ENCODE data around the gene GPR158. TPM values are rescaled to one million over a fixed set of nuclear protein-coding genes. Genes with fewer than 3 reads are reported as not detected.
A peak's percentile ranks its signal among the peaks of the same experiment; 100 is the strongest.

GPR158 gene
- total RNA-seq, 1 experiment from 2014 or later, result 12.2 TPM

DNA sequence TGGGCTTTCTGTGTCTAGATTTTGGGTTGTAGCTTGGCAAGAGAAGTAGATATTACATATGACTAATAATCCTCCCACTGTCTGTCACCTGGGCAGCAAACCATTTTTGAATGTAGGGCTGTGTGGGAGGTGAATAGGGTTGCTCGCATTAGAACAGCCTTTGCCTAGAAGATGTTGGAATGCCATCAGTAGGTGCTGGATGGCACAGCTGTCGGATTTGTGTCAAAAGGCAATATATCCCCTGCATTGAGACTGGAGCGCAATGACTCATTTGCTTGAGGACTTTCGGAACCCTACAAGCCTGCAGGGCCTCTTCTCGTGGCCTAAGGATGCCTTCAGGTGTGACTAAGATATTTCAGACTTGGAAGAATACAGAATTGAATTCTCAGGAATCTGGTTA lies 323.8 kb downstream of the GPR158 start:
- Histone ChIP-seq H3K79me2 (ENCODE audit: low read depth) (no peaks in the 10 kb centered on the region), H3K4me1 (replicated peaks; ENCODE audit: insufficient read depth) (peaks cover 18% of the 10 kb centered on the region), H3K9me2 (ENCODE audit: insufficient read depth) (no peaks in the 10 kb centered on the region), H3K27me3 (ENCODE audit: insufficient read depth, low read depth) (no peaks in the 10 kb centered on the region), H3K36me3 (ENCODE audit: low read depth) (no peaks in the 10 kb centered on the region), H3K4me2 (no peak overlapping the region), H4K20me1 (ENCODE audit: insufficient read depth) (no peaks in the 10 kb centered on the region), H3K27ac (no peak overlapping the region), H3F3A (ENCODE audit: insufficient read depth, low read depth) (peaks cover 4% of the 10 kb centered on the region), H3K9me3 (ENCODE audit: insufficient read depth, low read depth) (no peaks in the 10 kb centered on the region), H3K4me3 (no peak overlapping the region), H2AFZ (no peak overlapping the region)
- peak; percentile 54 to 60 for DNase-seq
- TF ChIP-seq EZH2 (IDR thresholded peaks at IDR 0.05; ENCODE audit: low read depth), result no peak
- TF ChIP-seq, protein P1, sequence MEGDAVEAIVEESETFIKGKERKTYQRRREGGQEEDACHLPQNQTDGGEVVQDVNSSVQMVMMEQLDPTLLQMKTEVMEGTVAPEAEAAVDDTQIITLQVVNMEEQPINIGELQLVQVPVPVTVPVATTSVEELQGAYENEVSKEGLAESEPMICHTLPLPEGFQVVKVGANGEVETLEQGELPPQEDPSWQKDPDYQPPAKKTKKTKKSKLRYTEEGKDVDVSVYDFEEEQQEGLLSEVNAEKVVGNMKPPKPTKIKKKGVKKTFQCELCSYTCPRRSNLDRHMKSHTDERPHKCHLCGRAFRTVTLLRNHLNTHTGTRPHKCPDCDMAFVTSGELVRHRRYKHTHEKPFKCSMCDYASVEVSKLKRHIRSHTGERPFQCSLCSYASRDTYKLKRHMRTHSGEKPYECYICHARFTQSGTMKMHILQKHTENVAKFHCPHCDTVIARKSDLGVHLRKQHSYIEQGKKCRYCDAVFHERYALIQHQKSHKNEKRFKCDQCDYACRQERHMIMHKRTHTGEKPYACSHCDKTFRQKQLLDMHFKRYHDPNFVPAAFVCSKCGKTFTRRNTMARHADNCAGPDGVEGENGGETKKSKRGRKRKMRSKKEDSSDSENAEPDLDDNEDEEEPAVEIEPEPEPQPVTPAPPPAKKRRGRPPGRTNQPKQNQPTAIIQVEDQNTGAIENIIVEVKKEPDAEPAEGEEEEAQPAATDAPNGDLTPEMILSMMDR (conservative IDR thresholded peaks at IDR 0.05), result no peak
- CTCF ChIA-PET, result no interaction called here
- no TSS peak for BruUV-seq (replicated peaks)
- POLR2A ChIA-PET (ENCODE audit: unreplicated experiment), result interaction anchor here (0.6 kb wide), 1 partner anchor 16 kb away, joined by 4 read pairs; no protein-coding TSS in a partner anchor
- intact Hi-C loops (cut with micrococcal nuclease; ENCODE audit: unreplicated experiment), result loop anchor here (5.0 to 10.0 kb wide), 2 partner anchors 59 to 384 kb away; no protein-coding TSS in a partner anchor

DNA sequence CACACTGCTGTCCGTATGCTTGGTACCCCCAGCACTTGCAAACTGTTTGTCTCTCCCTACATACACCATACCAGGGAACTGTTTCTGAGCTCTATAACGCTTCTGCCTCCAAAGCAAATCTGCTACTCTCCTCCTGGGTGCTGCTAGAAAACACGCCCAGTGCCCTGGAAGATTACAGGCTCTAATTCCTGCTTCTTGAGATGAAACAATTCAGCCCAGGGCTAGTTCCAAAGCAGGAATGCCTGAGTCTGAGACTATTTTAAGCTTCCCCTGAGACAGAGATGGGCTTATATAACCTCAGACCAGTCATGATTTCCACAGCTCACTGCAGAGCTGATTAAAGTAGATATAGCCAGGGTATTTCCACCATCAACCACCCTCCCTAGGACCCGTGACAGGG lies 327.1 kb downstream of the GPR158 start:
- no peaks in the 10 kb centered on the region for H3K79me2 ChIP-seq (ENCODE audit: low read depth)
- no peaks in the 10 kb centered on the region for H3K36me3 ChIP-seq (ENCODE audit: low read depth)
- H3K27ac ChIP-seq, result no peak overlapping the region
- H2AFZ ChIP-seq, result no peak overlapping the region
- peaks cover 5% of the 10 kb centered on the region; the same call in 1 of the 2 replicates for H3K4me1 ChIP-seq (replicated peaks; ENCODE audit: insufficient read depth)
- no peaks in the 10 kb centered on the region for H3F3A ChIP-seq (ENCODE audit: insufficient read depth, low read depth)
- H4K20me1 ChIP-seq (ENCODE audit: insufficient read depth), result no peaks in the 10 kb centered on the region
- POLR2A ChIA-PET (ENCODE audit: unreplicated experiment), result no interaction called here
- BruUV-seq (replicated peaks), result no TSS peak
- no peak for TF ChIP-seq EZH2 (IDR thresholded peaks at IDR 0.05; ENCODE audit: low read depth)
- TF ChIP-seq, protein P1 (conservative IDR thresholded peaks at IDR 0.05), result no peak
- intact Hi-C loops (cut with micrococcal nuclease; ENCODE audit: unreplicated experiment), result no loop called here
- no peak for DNase-seq
- CTCF ChIA-PET, result no interaction called here
- no peak overlapping the region for H3K4me2 ChIP-seq
- no peak overlapping the region for H3K4me3 ChIP-seq
- no peaks in the 10 kb centered on the region for H3K27me3 ChIP-seq (ENCODE audit: insufficient read depth, low read depth)
- H3K9me2 ChIP-seq (ENCODE audit: insufficient read depth), result no peaks in the 10 kb centered on the region
- H3K9me3 ChIP-seq (ENCODE audit: insufficient read depth, low read depth), result no peaks in the 10 kb centered on the region

DNA sequence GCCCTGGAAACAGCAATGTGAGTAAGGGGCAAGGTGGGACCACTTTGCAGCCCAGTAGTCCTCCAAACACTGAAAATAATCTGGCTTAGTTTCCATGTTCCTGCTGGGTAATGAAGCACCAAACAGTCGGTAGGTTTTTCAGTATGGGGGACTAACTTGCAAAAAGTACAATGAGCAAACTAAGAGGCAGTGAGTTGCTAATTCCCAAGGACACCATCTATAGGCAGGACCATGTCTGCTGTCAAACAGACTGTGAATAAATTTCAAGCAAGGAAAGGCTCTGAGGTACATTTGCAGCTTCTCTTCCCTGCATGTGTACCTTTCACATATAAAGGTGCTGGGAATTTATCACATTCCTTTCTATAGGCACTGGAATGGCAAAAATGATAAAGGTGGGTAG lies 327.7 kb downstream of the GPR158 start:
- CTCF ChIA-PET, result no interaction called here
- BruUV-seq (replicated peaks), result no TSS peak

More for the DNA sequence above, 327.7 kb downstream of the GPR158 start:
- peaks cover 5% of the 10 kb centered on the region; the same call in 1 of the 2 replicates for H3K4me1 ChIP-seq (replicated peaks; ENCODE audit: insufficient read depth)
- H3K9me2 ChIP-seq (ENCODE audit: insufficient read depth), result no peaks in the 10 kb centered on the region
- no peaks in the 10 kb centered on the region for H4K20me1 ChIP-seq (ENCODE audit: insufficient read depth)
- H3K27ac ChIP-seq, result no peak overlapping the region
- no peak overlapping the region for H3K4me3 ChIP-seq
- TF ChIP-seq, protein P1 (conservative IDR thresholded peaks at IDR 0.05), result no peak
- no peak for TF ChIP-seq EZH2 (IDR thresholded peaks at IDR 0.05; ENCODE audit: low read depth)
- H3F3A ChIP-seq (ENCODE audit: insufficient read depth, low read depth), result no peaks in the 10 kb centered on the region
- H3K27me3 ChIP-seq (ENCODE audit: insufficient read depth, low read depth), result no peaks in the 10 kb centered on the region
- no peaks in the 10 kb centered on the region for H3K9me3 ChIP-seq (ENCODE audit: insufficient read depth, low read depth)
- intact Hi-C loops (cut with micrococcal nuclease; ENCODE audit: unreplicated experiment), result no loop called here
- H2AFZ ChIP-seq, result no peak overlapping the region
- H3K79me2 ChIP-seq (ENCODE audit: low read depth), result no peaks in the 10 kb centered on the region
- no peaks in the 10 kb centered on the region for H3K36me3 ChIP-seq (ENCODE audit: low read depth)
- DNase-seq, result peak in 1 of 2 experiments; percentile 34
- POLR2A ChIA-PET (ENCODE audit: unreplicated experiment), result no interaction called here
- H3K4me2 ChIP-seq, result no peak overlapping the region
